Measurements from ENCODE around the gene NOX3.

DNA sequence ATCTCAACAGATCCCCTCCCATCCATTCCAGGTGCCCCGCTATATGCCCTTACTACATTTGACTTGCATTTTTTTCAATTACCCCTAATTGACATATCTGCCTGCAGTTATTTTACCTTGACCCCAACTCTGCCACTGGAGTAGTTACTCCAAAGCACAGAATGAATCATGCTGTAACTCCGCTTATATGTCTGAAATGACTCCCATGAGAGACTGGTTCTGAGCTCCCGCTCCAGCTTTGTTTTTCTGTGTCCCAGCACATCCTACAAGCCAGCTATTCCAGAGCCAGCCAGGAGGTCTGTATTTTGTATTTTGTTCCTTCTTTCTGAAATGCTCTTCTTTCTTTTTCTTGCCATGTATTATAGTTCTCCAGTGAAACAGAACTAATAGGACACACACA lies 10.9 kb upstream of the NOX3 start:
- no peak for TF ChIP-seq EZH2 (IDR thresholded peaks at IDR 0.05; ENCODE audit: borderline replicate concordance, insufficient read depth, low read depth, low read length, poor library complexity, severe bottlenecking)
- TF ChIP-seq, protein P1, sequence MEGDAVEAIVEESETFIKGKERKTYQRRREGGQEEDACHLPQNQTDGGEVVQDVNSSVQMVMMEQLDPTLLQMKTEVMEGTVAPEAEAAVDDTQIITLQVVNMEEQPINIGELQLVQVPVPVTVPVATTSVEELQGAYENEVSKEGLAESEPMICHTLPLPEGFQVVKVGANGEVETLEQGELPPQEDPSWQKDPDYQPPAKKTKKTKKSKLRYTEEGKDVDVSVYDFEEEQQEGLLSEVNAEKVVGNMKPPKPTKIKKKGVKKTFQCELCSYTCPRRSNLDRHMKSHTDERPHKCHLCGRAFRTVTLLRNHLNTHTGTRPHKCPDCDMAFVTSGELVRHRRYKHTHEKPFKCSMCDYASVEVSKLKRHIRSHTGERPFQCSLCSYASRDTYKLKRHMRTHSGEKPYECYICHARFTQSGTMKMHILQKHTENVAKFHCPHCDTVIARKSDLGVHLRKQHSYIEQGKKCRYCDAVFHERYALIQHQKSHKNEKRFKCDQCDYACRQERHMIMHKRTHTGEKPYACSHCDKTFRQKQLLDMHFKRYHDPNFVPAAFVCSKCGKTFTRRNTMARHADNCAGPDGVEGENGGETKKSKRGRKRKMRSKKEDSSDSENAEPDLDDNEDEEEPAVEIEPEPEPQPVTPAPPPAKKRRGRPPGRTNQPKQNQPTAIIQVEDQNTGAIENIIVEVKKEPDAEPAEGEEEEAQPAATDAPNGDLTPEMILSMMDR (IDR thresholded peaks at IDR 0.05), result no peak

Measured in B cell (primary cell).